ENCODE data around the gene POLRMT.

DNA sequence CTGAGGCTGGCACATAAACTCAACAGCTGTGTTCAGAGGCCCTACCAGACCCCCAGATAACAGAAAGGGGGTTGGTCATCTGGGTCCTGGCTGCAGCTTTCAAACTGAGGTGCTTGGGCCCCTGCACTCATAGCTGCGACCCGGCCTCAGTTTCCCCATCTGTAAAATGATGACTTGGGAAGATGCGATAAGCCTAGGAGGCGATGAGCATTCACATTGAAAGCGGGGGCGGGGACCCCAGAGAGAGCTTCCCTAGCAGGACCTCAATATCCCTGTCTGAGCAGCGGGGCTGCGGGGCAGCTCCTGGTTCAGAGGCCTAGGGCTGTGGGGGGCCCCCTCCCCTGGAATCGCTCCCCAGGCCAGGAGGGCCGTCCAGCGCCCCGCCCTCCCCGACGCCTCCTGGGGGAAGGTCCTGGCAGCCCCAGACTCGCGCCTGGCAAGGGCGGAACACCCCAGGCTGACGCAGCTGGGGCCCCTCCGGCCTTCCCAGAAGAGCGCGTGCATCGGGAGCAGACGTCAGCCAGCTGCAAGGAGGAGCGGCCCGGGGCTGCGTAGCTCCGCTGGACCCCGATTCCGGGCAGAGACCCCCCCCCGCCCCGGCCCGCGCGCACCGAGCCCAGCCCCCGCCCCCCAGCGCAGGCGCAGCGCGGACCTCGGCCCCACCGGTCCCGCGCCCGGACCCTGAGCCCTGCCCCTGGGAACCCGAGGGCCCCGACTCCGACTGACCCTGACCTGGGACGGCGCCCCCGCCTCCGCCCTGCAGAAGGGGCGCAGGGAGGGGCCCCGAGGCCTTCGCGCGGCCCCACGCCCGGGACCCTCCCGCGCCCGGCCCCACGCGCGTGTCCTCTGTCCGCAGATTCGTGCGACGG lies 46.3 kb upstream of the POLRMT start:
- TF ChIP-seq, protein P1, sequence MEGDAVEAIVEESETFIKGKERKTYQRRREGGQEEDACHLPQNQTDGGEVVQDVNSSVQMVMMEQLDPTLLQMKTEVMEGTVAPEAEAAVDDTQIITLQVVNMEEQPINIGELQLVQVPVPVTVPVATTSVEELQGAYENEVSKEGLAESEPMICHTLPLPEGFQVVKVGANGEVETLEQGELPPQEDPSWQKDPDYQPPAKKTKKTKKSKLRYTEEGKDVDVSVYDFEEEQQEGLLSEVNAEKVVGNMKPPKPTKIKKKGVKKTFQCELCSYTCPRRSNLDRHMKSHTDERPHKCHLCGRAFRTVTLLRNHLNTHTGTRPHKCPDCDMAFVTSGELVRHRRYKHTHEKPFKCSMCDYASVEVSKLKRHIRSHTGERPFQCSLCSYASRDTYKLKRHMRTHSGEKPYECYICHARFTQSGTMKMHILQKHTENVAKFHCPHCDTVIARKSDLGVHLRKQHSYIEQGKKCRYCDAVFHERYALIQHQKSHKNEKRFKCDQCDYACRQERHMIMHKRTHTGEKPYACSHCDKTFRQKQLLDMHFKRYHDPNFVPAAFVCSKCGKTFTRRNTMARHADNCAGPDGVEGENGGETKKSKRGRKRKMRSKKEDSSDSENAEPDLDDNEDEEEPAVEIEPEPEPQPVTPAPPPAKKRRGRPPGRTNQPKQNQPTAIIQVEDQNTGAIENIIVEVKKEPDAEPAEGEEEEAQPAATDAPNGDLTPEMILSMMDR (conservative IDR thresholded peaks at IDR 0.05 in 1 of 2, IDR thresholded peaks at IDR 0.05 in 1 of 2; ENCODE audit: low read depth in 1 of 2, low read length in 2 of 2) = no peak
- no peak for TF ChIP-seq EZH2 (IDR thresholded peaks at IDR 0.05; ENCODE audit: low read length, missing control alignments)
